T-cell (primary cell): ENCODE data around the gene DHX38. TPM values are rescaled to one million over a fixed set of nuclear protein-coding genes. Genes with fewer than 3 reads are reported as not detected.
"Not testable (repeated sequence)": the region's sequence is repeated elsewhere in the genome, so short reads cannot be mapped to it uniquely, and the experiment has no call there.

Source experiments
- ATAC-seq, 4 experiments: fragments of 200-7000 bp in 3 of 4; fragments of 150-1000 bp in 1 of 4; cut with Tn5 transposase; replicated peaks in 1 of 4; 1 replicate in 3 of 4; 2 replicates in 1 of 4; pipeline ENCODE4 v1.10.0; 2021; ENCODE audit warnings: moderate library complexity in 3 of 4, mild to moderate bottlenecking in 2 of 4, moderate number of reproducible peaks in 1 of 4
- CTCF ChIA-PET, 2 donors: fragments of 300-600 bp; sonication (Branson Sonifier 250); formaldehyde crosslinking; loops; one replicate each; lab custom pipeline; 2022; ENCODE audit warnings: antibody characterized with exemption in 2 of 2; lab: Charles Lee
- POLR2A ChIA-PET, 2 donors: fragments of 300-600 bp; sonication (Branson Sonifier 250); formaldehyde crosslinking; loops; one replicate each; lab custom pipeline; 2022; ENCODE audit warnings: antibody characterized with exemption in 2 of 2; lab: Charles Lee
- DNase-seq, 35 experiments: peaks; one replicate each; pipeline versions ENCODE4 v3.0.0 to v3.0.0-alpha.2; 2013 to 2023
- H3K27ac ChIP-seq: one replicate; pipeline ENCODE4 v1.5.1; 2013; ENCODE audit warnings: low read length
- H3K27me3 ChIP-seq, 2 experiments: replicated peaks in 1 of 2; 1 replicate in 1 of 2; 2 replicates in 1 of 2; pipeline versions ENCODE4 v1.6.1 to v1.7.0; 2013; ENCODE audit warnings: low read length in 1 of 2, mixed read lengths in 1 of 2; ENCODE audit not compliant: control insufficient read depth in 2 of 2, insufficient read depth in 2 of 2; ENCODE audit errors: extremely low read depth in 1 of 2
- H3K36me3 ChIP-seq, 2 donors: 1 replicate in 1 of 2; 2 replicates in 1 of 2; pipeline versions ENCODE4 v1.6.1 to v1.7.0; 2013; ENCODE audit warnings: low read length in 1 of 2; ENCODE audit not compliant: control insufficient read depth in 2 of 2, insufficient read depth in 1 of 2; ENCODE audit errors: extremely low read depth in 1 of 2
- H3K4me1 ChIP-seq, 2 experiments: 1 replicate in 1 of 2; 2 replicates in 1 of 2; pipeline versions ENCODE4 v1.6.1 to v1.7.0; 2013; ENCODE audit warnings: low read length in 2 of 2, mixed read lengths in 1 of 2; ENCODE audit not compliant: insufficient read depth in 2 of 2, control insufficient read depth in 1 of 2; ENCODE audit errors: extremely low read depth in 1 of 2
- H3K4me3 ChIP-seq, 2 donors: 1 replicate in 1 of 2; 2 replicates in 1 of 2; pipeline versions ENCODE4 v1.5.1 to v1.7.0; 2013; ENCODE audit warnings: mild to moderate bottlenecking in 2 of 2, low read length in 1 of 2, moderate library complexity in 1 of 2; ENCODE audit not compliant: control insufficient read depth in 1 of 2; ENCODE audit errors: extremely low read depth in 1 of 2
- H3K9me3 ChIP-seq: 2 replicates; pipeline ENCODE4 v1.7.0; 2013
- H3K27ac Mint-ChIP-seq, 2 donors: one replicate each; pipeline ENCODE4 v1.8.0; 2020 to 2021; ENCODE audit warnings: mild to moderate bottlenecking in 2 of 2, mixed read lengths in 2 of 2
- H3K27me3 Mint-ChIP-seq, 2 donors: one replicate each; pipeline ENCODE4 v1.8.0; 2021 to 2022; ENCODE audit warnings: mixed read lengths in 2 of 2
- H3K36me3 Mint-ChIP-seq: one replicate; pipeline ENCODE4 v1.8.0; 2021; ENCODE audit warnings: mixed read lengths
- H3K4me1 Mint-ChIP-seq, 3 donors: one replicate each; pipeline ENCODE4 v1.8.0; 2020 to 2022; ENCODE audit warnings: mixed read lengths in 3 of 3, mild to moderate bottlenecking in 1 of 3
- H3K4me3 Mint-ChIP-seq, 3 donors: one replicate each; pipeline ENCODE4 v1.8.0; 2020 to 2022; ENCODE audit warnings: mild to moderate bottlenecking in 3 of 3, mixed read lengths in 3 of 3, moderate library complexity in 3 of 3
- H3K9me3 Mint-ChIP-seq, 3 donors: one replicate each; pipeline ENCODE4 v1.8.0; 2020 to 2022; ENCODE audit warnings: mixed read lengths in 3 of 3
- WGBS: methylation state at CpG from one replicate; pipeline ENCODE4 v1.1.5; 2013; ENCODE audit warnings: missing lambda C conversion rate; ENCODE audit not compliant: insufficient coverage; 5-methylcytosine and 5-hydroxymethylcytosine counted together
- total RNA-seq, 35 experiments: library from RNA in 6 of 35; stranded (reverse) in 6 of 35; fragments of 120-200 nt in 1 of 35; gene quantifications; one replicate each; pipeline versions ENCODE4 v1.2.1 to v1.2.4 and lab custom pipeline; 2013 to 2026

The DHX38 gene
- total RNA-seq, 5 donors from 2014 or later (not counting 1 experiment from before 2014, with no cell fraction given), result 97.5 to 122 (median 116) TPM

DNA sequence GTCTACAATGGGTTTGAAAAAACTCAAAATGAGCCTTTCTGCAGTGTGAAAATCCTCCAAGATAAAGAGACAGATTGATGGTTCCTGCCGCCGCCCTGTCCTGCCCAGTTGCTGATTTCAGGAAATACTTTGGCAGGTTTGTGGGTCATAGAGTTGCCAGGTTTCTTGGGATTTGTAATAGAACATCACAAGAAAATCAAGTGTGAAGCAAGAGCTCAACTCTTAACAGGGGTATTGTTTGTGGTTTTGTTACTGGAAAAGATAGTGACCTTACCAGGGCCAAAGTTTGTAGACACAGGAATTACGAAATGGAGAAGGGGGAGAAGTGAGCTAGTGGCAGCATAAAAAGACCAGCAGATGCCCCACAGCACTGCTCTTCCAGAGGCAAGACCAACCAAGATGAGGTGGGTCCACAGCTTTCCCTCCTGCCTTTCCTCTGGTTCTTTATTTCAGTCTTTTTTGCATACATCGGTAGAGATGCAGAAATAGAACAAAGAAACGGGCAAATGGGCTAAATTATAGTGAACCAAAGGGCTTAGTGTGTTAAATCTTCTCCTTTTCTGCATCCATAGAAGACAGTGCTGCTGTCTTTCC lies 39.3 kb upstream of the DHX38 start, which contains the start of gene HP:
HP (plus strand) TSS at position 252 of the 594 bp plus-strand sequence; CDS start at position 400, 148 bp downstream.
- DNase-seq, H3K4me3 ChIP-seq, H3K27ac Mint-ChIP-seq, H3K27me3 Mint-ChIP-seq, H3K36me3 Mint-ChIP-seq, H3K27ac ChIP-seq, H3K9me3 ChIP-seq, H3K4me3 Mint-ChIP-seq, ATAC-seq, H3K27me3 ChIP-seq, H3K36me3 ChIP-seq, H3K4me1 Mint-ChIP-seq, H3K4me1 ChIP-seq, H3K9me3 Mint-ChIP-seq, POLR2A ChIA-PET: not testable (repeated sequence)
- no CpG with 5 or more reads among the region's 5 CpGs for WGBS
- CTCF ChIA-PET, result interaction anchor here in 1 of 2 donors (0.6 kb wide), 2 partner anchors 34 to 152 kb away, joined by 3 read pairs; no protein-coding TSS in a partner anchor

GRCh38 chr16:72055911-72056310 lies 37.7 kb upstream of the DHX38 start:
- POLR2A ChIA-PET, result no interaction called here
- Histone ChIP-seq H3K27ac (no peak overlapping the region), H3K9me3 (no peaks in the 10 kb centered on the region), H3K4me1 (no peaks in the 10 kb centered on the region), H3K27me3 (no peaks in the 10 kb centered on the region), H3K4me3 (no peak overlapping the region), H3K36me3 (no peaks in the 10 kb centered on the region)
- no peak for DNase-seq
- ATAC-seq, result no peak
- no peaks in the 10 kb centered on the region for H3K9me3 Mint-ChIP-seq
- H3K27me3 Mint-ChIP-seq, result no peaks in the 10 kb centered on the region
- H3K27ac Mint-ChIP-seq, result no peak overlapping the region
- WGBS, result no CpG with 5 or more reads among the region's 4 CpGs
- H3K4me3 Mint-ChIP-seq, result no peak overlapping the region
- CTCF ChIA-PET, result no interaction called here
- no peaks in the 10 kb centered on the region for H3K4me1 Mint-ChIP-seq
- H3K36me3 Mint-ChIP-seq, result peaks cover 7% of the 10 kb centered on the region

- ATAC-seq, H3K27ac Mint-ChIP-seq, H3K4me3 ChIP-seq, H3K4me3 Mint-ChIP-seq, H3K27ac ChIP-seq, CTCF ChIA-PET, POLR2A ChIA-PET, H3K9me3 ChIP-seq, H3K36me3 ChIP-seq, H3K27me3 Mint-ChIP-seq, H3K27me3 ChIP-seq, H3K9me3 Mint-ChIP-seq, H3K4me1 Mint-ChIP-seq, H3K4me1 ChIP-seq, DNase-seq: not testable (repeated sequence)
- no CpG with 5 or more reads among the region's 6 CpGs for WGBS
- H3K36me3 Mint-ChIP-seq, result peaks cover 11% of the 10 kb centered on the region
These were observed 36.3 kb upstream of the DHX38 start for GRCh38 chr16:72057313-72057712.

- POLR2A ChIA-PET, H3K4me3 ChIP-seq, H3K27me3 ChIP-seq, H3K4me1 Mint-ChIP-seq, H3K4me3 Mint-ChIP-seq, ATAC-seq, DNase-seq, H3K27me3 Mint-ChIP-seq, CTCF ChIA-PET, H3K9me3 Mint-ChIP-seq, H3K36me3 ChIP-seq, H3K4me1 ChIP-seq, H3K9me3 ChIP-seq, H3K27ac Mint-ChIP-seq, H3K27ac ChIP-seq: not testable (repeated sequence)
- WGBS, result 80% methylated on average over 2 of the region's 7 CpGs
- H3K36me3 Mint-ChIP-seq, result peaks cover 18% of the 10 kb centered on the region
These were observed 34.6 kb upstream of the DHX38 start for GRCh38 chr16:72059060-72059459.

- CTCF ChIA-PET, result no interaction called here
- Mint-ChIP-seq H3K36me3 (peaks cover 27% of the 10 kb centered on the region), H3K27ac (no peak overlapping the region)
These were observed 33.2 kb upstream of the DHX38 start for GRCh38 chr16:72060405-72060804.

GRCh38 chr16:72061564-72061963 lies 32.1 kb upstream of the DHX38 start:
- no peaks in the 10 kb centered on the region for H3K9me3 Mint-ChIP-seq
- H3K27me3 Mint-ChIP-seq, result no peaks in the 10 kb centered on the region
- H3K36me3 Mint-ChIP-seq, result peaks cover 23% of the 10 kb centered on the region
- no peak for ATAC-seq
- no peak for DNase-seq
- no peaks in the 10 kb centered on the region for H3K4me1 Mint-ChIP-seq
- H3K27ac ChIP-seq, result no peak overlapping the region
- no peaks in the 10 kb centered on the region for H3K36me3 ChIP-seq
- no peaks in the 10 kb centered on the region for H3K4me1 ChIP-seq
- H3K4me3 Mint-ChIP-seq, result no peak overlapping the region
- CTCF ChIA-PET, result no interaction called here
- no CpG with 5 or more reads among the region's 1 CpG for WGBS
- H3K9me3 ChIP-seq, result no peaks in the 10 kb centered on the region
- no peak overlapping the region for H3K4me3 ChIP-seq
- H3K27me3 ChIP-seq, result no peaks in the 10 kb centered on the region
- POLR2A ChIA-PET, result no interaction called here
- H3K27ac Mint-ChIP-seq, result no peak overlapping the region

More at GRCh38 chr16:72060405-72060804, 33.2 kb upstream of the DHX38 start:
- POLR2A ChIA-PET, result no interaction called here
- Histone ChIP-seq H3K27me3 (no peaks in the 10 kb centered on the region), H3K36me3 (no peaks in the 10 kb centered on the region), H3K9me3 (no peaks in the 10 kb centered on the region), H3K27ac (no peak overlapping the region), H3K4me1 (no peaks in the 10 kb centered on the region), H3K4me3 (no peak overlapping the region)
- no peak overlapping the region for H3K4me3 Mint-ChIP-seq
- 94% methylated on average over 9 of the region's 9 CpGs for WGBS
- no peaks in the 10 kb centered on the region for H3K9me3 Mint-ChIP-seq
- DNase-seq (no peak), ATAC-seq (no peak)
- H3K4me1 Mint-ChIP-seq, result no peaks in the 10 kb centered on the region
- no peaks in the 10 kb centered on the region for H3K27me3 Mint-ChIP-seq
